Peyer's patch (tissue), 4 donors: ENCODE results near the gene PICK1.

Experiments
- POLR2A ChIP-seq, 2 donors: fragments of 450-650 bp; IDR thresholded peaks; one replicate each; pipeline ENCODE4 v1.5.1; 2017; ENCODE audit warnings: antibody characterized with exemption in 2 of 2, mild to moderate bottlenecking in 2 of 2, moderate library complexity in 2 of 2
- TF ChIP-seq, protein P1 (sequence below), 6 experiments: fragments of 450-650 bp in 4 of 6; fragments of 200-600 bp in 2 of 6; sonication (generic) in 1 of 6; IDR thresholded peaks; one replicate each; pipeline ENCODE4 v1.5.1; 2017 to 2019; ENCODE audit warnings: antibody characterized with exemption in 6 of 6, mild to moderate bottlenecking in 3 of 6, moderate library complexity in 1 of 6

DNA sequence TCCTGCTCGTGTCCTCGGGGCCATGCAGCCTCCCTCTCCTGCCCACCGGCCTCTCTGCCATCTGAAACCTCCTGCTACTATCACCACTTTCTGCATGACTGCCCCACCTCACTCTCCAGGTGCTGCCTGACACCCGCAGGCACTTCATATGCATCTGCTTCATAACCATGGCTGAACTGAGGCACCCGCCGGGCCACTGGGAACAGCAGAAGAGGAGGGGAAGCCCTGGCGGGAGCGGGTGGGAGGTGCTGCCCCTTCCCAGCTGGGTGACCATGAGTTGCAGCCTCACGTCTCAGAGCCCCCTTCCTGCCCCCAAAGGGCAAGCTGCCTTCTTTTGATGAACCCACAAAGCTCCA lies 21.7 kb upstream of the PICK1 start:
- TF ChIP-seq, protein P1, sequence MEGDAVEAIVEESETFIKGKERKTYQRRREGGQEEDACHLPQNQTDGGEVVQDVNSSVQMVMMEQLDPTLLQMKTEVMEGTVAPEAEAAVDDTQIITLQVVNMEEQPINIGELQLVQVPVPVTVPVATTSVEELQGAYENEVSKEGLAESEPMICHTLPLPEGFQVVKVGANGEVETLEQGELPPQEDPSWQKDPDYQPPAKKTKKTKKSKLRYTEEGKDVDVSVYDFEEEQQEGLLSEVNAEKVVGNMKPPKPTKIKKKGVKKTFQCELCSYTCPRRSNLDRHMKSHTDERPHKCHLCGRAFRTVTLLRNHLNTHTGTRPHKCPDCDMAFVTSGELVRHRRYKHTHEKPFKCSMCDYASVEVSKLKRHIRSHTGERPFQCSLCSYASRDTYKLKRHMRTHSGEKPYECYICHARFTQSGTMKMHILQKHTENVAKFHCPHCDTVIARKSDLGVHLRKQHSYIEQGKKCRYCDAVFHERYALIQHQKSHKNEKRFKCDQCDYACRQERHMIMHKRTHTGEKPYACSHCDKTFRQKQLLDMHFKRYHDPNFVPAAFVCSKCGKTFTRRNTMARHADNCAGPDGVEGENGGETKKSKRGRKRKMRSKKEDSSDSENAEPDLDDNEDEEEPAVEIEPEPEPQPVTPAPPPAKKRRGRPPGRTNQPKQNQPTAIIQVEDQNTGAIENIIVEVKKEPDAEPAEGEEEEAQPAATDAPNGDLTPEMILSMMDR (IDR thresholded peaks at IDR 0.05) = no peak
- TF ChIP-seq POLR2A (IDR thresholded peaks at IDR 0.05) = no peak
